ENCODE measurements around the gene TREX2.
A peak's percentile ranks its signal among the peaks of the same experiment; 100 is the strongest.

Gene TREX2

GRCh38 chrX:153433161-153433680 lies 12.6 kb downstream of the TREX2 start:
- DNase-seq = no peak

GRCh38 chrX:153430796-153431195 lies 15.1 kb downstream of the TREX2 start:
- DNase-seq = no peak

- no peak for DNase-seq
Measured at GRCh38 chrX:153426204-153426603, 19.7 kb downstream of the TREX2 start.

GRCh38 chrX:153423652-153424051 lies 22.2 kb downstream of the TREX2 start:
- DNase-seq = no peak

GRCh38 chrX:153421856-153422255 lies 24.0 kb downstream of the TREX2 start:
- DNase-seq = no peak

- DNase-seq = no peak
Measured at GRCh38 chrX:153420851-153421599, 24.8 kb downstream of the TREX2 start.

GRCh38 chrX:153417637-153418036 lies 28.2 kb downstream of the TREX2 start:
- no peak for DNase-seq

GRCh38 chrX:153416781-153417450 lies 28.9 kb downstream of the TREX2 start:
- no peak for DNase-seq

- DNase-seq = no peak
Measured at GRCh38 chrX:153414856-153415510, 30.9 kb downstream of the TREX2 start.

GRCh38 chrX:153413731-153414130 lies 32.1 kb downstream of the TREX2 start:
- DNase-seq = no peak

- DNase-seq = no peak
Measured at GRCh38 chrX:153412746-153413720, 32.8 kb downstream of the TREX2 start.

GRCh38 chrX:153411988-153412574 lies 33.8 kb downstream of the TREX2 start:
- no peak for DNase-seq

GRCh38 chrX:153411255-153411987 lies 34.4 kb downstream of the TREX2 start, which contains the start of gene ZFP92:
Gene ZFP92 (plus strand): TSS chrX:153411472. CDS start chrX:153418323, 6,851 bp downstream.
- peak; percentile 25 for DNase-seq

GRCh38 chrX:153410888-153411254 lies 35.0 kb downstream of the TREX2 start:
- no peak for DNase-seq

GRCh38 chrX:153410373-153410772 lies 35.5 kb downstream of the TREX2 start:
- no peak for DNase-seq

GRCh38 chrX:153409414-153410101 lies 36.3 kb downstream of the TREX2 start:
- no peak for DNase-seq

GRCh38 chrX:153408871-153409351 lies 36.9 kb downstream of the TREX2 start:
- no peak for DNase-seq

- no peak for DNase-seq
Measured at GRCh38 chrX:153408221-153408721, 37.6 kb downstream of the TREX2 start.

- DNase-seq = no peak
Measured at GRCh38 chrX:153407736-153408135, 38.1 kb downstream of the TREX2 start.

GRCh38 chrX:153406903-153407302 lies 39.0 kb downstream of the TREX2 start:
- DNase-seq = no peak
